Measurements from ENCODE around the gene GID8. TPM values are rescaled to one million over a fixed set of nuclear protein-coding genes. Genes with fewer than 3 reads are reported as not detected.
A peak's percentile ranks its signal among the peaks of the same experiment; 100 is the strongest.

The GID8 gene
- polyA plus RNA-seq, 6 donors from 2014 or later, result 15.7 to 19.7 (median 17.8) TPM

DNA sequence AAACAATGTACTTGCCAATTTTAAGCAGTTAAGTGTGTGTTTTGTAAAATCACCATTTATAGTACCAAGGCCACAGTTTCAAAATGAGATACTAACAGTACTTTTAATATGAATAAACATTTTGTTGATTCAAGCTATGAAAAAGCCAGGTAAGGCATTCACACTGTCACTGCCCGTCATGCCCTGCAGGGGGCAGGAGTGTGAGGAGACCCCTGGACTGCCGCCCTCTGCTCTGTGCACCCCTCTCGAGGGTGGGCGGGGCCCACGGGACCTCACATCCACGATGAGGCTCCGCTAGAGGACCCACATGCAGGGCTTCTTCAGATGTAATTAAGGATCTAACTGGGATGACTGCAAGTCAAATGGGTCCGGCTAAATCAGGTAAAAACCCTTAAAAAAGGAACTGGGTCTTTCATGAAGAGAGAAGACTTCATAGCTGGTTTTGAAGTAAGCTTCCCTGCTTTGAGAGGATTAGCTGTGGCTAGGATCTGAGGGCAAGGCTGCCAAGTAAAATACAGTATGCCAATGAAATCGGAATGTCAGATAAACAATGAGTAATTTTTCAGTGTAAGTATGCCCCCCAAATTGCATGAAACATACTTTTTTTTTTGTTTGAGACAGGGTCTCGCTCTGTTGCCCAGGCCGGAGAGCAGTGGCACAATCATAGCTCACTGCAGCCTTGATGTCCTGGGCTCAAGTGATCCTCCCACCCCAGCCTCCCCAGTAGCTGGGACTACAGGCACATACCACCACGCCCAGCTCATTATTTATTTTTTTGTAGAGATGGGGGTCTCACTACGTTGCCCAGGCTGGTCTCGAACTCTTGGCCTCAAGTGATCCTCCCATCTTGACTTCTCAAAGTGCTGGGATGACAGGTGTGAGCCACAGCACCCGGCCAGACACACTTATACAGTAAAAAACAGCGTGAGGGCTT, 30.3 kb upstream of the GID8 start:
- peak; percentile 29 for DNase-seq
- Mint-ChIP-seq H3K27me3 (no peaks in the 10 kb centered on the region), H3K4me3 (no peak overlapping the region), H3K27ac (peak overlapping the region in 4 of 6 donors; percentile 9 to 81 (median 62)), H3K9me3 (no peaks in the 10 kb centered on the region), H3K4me1 (peaks cover 0 to 13% (median 7%) of the 10 kb centered on the region in 3 donors), H3K36me3 (peaks cover 19% of the 10 kb centered on the region in 2 donors)
- peak; percentile 78 to 80 for ATAC-seq (ENCODE audit: low read depth in 2 of 2)

DNA sequence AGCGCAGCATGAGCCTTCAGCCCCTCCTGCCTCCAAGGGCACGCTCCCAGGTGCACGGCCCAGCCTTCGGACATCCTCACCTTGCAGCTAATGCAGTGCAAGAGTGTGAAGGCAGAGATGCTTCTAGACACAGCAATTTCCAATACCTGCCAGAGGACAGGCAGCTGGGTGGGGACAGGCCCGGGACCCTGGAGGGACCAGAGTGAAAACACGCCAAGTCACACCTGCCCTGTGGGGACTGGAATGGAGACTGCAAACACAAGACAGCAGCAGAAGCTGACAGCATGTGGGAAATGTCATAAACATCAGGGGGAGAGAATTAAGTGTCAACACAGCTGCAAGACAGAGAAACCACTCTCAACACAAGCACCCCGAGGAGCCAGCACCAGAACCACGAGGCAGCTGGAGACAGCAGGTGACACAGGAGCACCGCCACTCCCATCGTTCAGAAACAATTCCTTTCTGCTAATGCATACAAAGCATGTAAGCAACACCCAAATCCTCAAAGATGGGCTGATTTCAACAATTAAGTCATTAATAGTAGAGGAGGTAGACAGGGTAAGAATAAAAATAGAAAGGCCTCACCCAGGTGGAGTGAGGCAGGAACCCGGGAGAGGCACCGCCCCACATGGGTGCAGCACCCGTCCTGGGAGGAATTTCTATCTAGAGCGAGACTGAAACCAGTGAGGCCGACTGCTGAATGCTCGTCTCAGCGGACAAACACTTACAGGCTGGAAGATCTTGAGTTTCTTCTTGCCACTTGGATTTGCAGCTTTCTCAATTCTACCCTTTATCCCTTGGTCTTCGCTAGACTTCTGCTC, 28.8 kb upstream of the GID8 start:
- ATAC-seq (ENCODE audit: low read depth in 2 of 2) (no peak), DNase-seq (no peak)
- no peaks in the 10 kb centered on the region for H3K27me3 Mint-ChIP-seq
- H3K36me3 Mint-ChIP-seq, result peaks cover 15 to 24% of the 10 kb centered on the region in 2 donors
- peak overlapping the region in 1 of 6 donors; percentile 49 for H3K27ac Mint-ChIP-seq
- peaks cover 6 to 20% (median 7%) of the 10 kb centered on the region in 3 donors for H3K4me1 Mint-ChIP-seq
- H3K9me3 Mint-ChIP-seq, result no peaks in the 10 kb centered on the region
- H3K4me3 Mint-ChIP-seq, result no peak overlapping the region

DNA sequence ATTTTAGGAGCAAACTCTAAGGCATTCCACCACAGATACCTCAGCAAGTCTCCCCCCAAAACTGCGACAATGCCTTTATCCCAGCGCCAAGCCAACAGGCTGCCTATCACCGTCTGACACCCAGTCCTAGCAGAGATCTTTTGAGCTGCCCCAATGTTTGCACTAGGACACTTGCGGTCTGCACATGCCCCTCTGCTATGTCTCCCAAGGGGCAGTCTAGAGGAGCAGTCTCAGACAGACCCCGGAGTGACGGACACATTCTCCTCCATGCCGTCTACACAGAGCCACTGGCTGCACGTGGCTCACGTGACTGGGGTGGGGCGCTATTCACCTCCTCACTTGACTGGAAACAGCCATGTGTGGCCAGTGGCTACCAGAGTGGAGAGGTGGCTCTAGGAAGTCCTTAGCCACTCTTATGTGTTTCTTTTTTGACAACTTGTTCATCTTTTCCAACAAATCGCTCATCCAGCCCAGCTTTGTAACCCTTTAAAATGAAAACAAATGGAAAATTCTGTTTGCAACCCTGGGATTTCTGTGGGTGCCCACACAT, 27.7 kb upstream of the GID8 start:
- DNase-seq (no peak), ATAC-seq (ENCODE audit: low read depth in 2 of 2) (no peak)
- Mint-ChIP-seq H3K36me3 (peaks cover 9 to 18% of the 10 kb centered on the region in 2 donors), H3K27me3 (no peaks in the 10 kb centered on the region), H3K4me1 (peaks cover 16 to 25% (median 16%) of the 10 kb centered on the region in 3 donors), H3K9me3 (no peaks in the 10 kb centered on the region), H3K27ac (peak overlapping the region in 2 of 6 donors; percentile 15 to 51), H3K4me3 (no peak overlapping the region)

DNA sequence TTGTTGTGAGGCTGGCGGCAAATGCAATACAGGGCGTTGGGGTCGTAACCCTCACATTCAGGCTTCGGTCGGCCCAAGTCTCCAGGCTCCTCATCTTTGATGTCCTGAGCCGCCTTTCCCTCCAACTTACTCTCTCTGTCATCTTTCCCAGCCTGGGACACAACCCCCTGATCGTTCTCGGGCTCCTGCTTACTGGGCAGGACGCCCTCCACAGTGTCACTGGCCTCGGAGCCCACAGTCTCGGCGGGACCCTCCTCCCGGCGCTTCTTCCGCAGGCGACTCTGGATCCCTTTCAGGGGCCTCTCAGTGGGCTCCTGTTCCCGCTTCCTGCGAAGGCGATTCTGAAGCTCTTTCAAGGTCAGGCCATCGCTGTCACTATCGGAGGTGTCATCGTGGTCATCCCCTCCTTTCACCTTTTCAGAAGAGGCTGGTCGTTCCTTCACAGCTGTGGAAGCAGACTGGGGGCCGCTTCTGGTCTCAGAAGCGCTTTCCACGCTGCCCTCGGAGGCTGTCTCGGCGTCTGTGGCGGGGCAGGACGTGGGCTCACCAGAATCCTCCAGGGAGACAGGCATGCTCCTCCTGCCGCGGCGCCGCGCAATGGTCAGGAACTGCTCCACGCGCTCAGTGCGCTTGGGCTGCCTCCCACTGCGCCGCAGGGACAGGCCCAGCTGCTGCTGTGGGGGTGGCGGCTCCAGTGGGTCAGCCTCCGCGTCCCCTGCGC, 27.0 kb upstream of the GID8 start:
- Mint-ChIP-seq H3K4me1 (peaks cover 16 to 30% (median 21%) of the 10 kb centered on the region in 3 donors), H3K9me3 (no peaks in the 10 kb centered on the region), H3K27me3 (no peaks in the 10 kb centered on the region), H3K27ac (peak overlapping the region in 1 of 6 donors; percentile 68), H3K4me3 (no peak overlapping the region), H3K36me3 (peaks cover 9 to 12% of the 10 kb centered on the region in 2 donors)
- no peak for ATAC-seq (ENCODE audit: low read depth in 2 of 2)
- no peak for DNase-seq

DNA sequence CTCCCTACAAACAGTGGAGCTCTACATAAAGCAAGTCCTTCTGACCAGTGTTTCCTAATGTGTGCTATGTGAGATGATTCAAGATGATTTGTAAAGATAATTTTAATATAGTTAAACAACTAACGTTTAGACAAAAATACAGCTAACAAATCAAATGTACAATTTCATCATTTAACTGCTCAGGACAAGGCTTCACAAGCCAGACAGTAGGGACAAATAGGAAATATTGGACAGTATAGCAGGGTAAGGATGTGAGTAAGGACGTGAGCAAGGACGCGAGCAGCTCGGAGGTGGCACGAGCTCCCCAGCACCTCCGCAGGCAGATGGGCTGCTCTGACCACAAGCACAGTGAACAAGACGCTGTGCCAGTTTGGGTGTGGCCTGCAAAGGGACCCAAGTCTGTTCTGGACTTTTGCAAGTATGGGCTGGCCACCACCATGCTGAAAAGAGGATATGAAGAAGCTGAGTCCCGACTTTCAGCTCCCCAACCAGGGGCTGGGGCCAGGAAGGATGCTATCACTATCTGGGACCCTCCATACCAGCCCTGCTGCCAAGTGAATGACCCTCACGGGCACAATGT, 26.2 kb upstream of the GID8 start:
- Mint-ChIP-seq H3K9me3 (no peaks in the 10 kb centered on the region), H3K27ac (peak overlapping the region in 2 of 6 donors; percentile 18 to 42), H3K36me3 (peaks cover 9 to 12% of the 10 kb centered on the region in 2 donors), H3K4me3 (no peak overlapping the region), H3K27me3 (no peaks in the 10 kb centered on the region), H3K4me1 (peaks cover 21 to 34% (median 25%) of the 10 kb centered on the region in 3 donors)
- ATAC-seq (ENCODE audit: low read depth in 2 of 2), result no peak
- no peak for DNase-seq

DNA sequence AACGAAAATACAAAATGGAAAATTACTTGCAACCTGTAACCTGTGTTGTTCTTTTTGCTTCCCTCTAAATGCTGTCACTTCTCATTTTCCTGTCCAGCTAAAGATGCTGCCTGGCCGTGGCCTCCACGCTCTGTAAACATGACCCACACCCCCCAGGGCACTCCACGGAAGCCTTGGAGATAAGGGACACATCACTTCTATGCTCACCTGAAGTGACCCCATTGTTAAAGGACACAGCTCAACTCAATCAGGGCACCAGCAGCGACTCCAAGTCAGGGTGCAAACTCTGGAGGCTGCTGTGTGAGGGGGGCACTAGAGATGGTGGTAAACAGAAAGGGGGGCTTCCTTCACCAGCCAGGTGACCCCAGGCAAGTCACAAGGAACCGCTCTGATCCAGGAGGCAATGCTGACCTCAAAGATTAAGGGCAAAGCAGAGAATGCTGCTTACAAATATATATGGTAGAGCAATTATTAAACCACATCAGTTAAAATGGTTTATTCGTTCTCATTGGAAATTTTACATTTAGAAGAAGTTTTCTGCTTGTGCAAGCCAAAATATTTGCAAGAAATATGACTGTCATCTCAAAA, 24.8 kb upstream of the GID8 start:
- H3K27ac Mint-ChIP-seq, result peak overlapping the region in 2 of 6 donors; percentile 57 to 89

DNA sequence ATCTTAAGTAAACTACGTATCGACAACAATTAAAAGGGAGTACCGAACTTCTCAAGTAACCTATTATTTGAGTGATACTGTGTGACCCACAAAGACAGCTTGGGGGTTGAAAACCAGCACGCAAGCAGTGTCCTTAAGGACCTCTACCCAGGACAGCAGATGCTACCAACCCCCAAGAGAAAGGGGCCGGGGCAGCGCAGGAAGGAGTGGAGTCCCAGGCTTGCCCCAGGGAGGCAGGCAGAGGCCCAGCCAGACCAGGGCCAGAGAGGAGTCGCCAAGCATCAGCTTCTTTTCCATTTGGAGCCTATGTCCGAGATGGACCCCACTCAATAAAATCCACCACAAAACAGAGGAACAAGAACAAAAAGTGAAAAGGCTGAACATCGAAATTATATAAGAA, 23.5 kb upstream of the GID8 start:
- Mint-ChIP-seq H3K36me3 (peaks cover 9 to 12% of the 10 kb centered on the region in 2 donors), H3K27me3 (no peaks in the 10 kb centered on the region), H3K9me3 (no peaks in the 10 kb centered on the region), H3K27ac (no peak overlapping the region), H3K4me3 (no peak overlapping the region), H3K4me1 (peaks cover 43 to 53% (median 50%) of the 10 kb centered on the region in 3 donors)
- DNase-seq (no peak), ATAC-seq (ENCODE audit: low read depth in 2 of 2) (no peak)

More for the DNA sequence above, 24.8 kb upstream of the GID8 start:
- no peak overlapping the region for H3K4me3 Mint-ChIP-seq
- H3K36me3 Mint-ChIP-seq, result peaks cover 9 to 12% of the 10 kb centered on the region in 2 donors
- H3K9me3 Mint-ChIP-seq, result no peaks in the 10 kb centered on the region
- no peaks in the 10 kb centered on the region for H3K27me3 Mint-ChIP-seq
- peaks cover 32 to 43% (median 37%) of the 10 kb centered on the region in 3 donors for H3K4me1 Mint-ChIP-seq
- ATAC-seq (ENCODE audit: low read depth in 2 of 2), result no peak
- no peak for DNase-seq

DNA sequence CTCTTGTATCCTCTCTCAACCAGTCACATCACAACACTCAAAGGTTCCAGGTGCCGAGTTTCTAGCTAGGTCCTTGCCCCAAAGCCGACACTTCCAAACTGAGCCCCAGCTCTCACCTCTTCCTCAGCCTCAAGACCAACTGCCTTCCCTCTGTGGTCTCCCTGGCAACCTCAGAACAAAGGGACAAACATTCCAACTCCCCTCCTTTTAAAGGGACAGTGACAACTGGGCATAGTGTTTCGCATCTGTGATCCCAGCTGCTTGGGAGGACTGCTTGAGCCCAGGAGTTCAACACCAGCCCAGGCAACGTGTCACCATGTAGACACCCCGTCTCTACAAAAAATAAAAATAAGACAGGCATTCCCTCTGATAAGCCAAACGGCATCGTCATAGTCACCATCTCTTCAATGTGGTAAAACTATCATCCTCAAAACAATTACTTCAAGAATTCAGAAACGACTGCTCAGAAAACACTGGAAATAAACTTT, 22.9 kb upstream of the GID8 start:
- no peaks in the 10 kb centered on the region for H3K27me3 Mint-ChIP-seq
- H3K27ac Mint-ChIP-seq, result peak overlapping the region in 3 of 6 donors; percentile 56 to 74 (median 59)
- ATAC-seq (ENCODE audit: low read depth in 2 of 2) (no peak), DNase-seq (no peak)
- peak overlapping the region in 2 of 8 donors; percentile 24 to 72 for H3K4me3 Mint-ChIP-seq
- H3K4me1 Mint-ChIP-seq, result peaks cover 43 to 58% (median 55%) of the 10 kb centered on the region in 3 donors
- H3K36me3 Mint-ChIP-seq, result peaks cover 5 to 6% of the 10 kb centered on the region in 2 donors
- H3K9me3 Mint-ChIP-seq, result no peaks in the 10 kb centered on the region

DNA sequence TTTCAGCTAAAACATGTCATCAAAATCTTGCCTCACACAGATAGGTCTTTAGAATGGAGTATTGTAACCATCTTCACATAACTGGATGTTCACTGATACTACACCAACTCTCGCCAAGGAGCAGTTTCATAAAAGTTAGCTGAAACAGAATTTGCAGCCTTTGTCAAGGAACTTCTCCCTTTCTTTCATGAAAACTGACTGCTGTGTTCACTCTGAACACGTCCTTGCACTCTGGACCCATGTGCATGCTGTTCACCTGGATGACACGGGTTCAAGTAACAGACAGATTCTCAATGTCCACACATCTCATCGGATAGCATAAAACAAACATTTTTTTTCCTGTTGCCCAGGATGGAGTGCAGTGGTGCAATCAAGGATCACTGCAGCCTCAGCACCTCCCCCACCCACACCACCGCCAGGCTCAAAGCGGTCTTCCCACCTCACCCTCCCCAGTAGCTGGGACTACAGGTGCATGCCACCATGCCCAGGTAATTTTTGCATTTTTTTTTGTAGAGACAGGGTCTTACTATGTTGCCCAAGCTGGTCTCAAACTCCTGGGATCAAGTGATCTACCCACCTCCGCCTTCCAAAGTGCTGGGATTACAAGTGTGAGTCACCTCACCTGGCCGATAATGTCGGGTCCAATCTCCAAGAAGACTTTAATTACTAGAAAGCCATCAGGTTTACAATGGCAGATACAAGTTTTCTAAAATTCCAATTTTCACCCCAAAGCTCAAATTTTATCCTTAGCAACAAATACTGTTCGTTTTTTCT, 21.1 kb upstream of the GID8 start:
- no peaks in the 10 kb centered on the region for H3K9me3 Mint-ChIP-seq
- peaks cover 0 to 5% of the 10 kb centered on the region in 2 donors for H3K36me3 Mint-ChIP-seq
- no peaks in the 10 kb centered on the region for H3K27me3 Mint-ChIP-seq
- ATAC-seq (ENCODE audit: low read depth in 2 of 2) (no peak), DNase-seq (no peak)
- H3K4me1 Mint-ChIP-seq, result peaks cover 50 to 70% (median 69%) of the 10 kb centered on the region in 3 donors
- peak overlapping the region in 1 of 6 donors; percentile 18 for H3K27ac Mint-ChIP-seq
- peak overlapping the region in 6 of 8 donors; percentile 15 to 85 (median 52) for H3K4me3 Mint-ChIP-seq

DNA sequence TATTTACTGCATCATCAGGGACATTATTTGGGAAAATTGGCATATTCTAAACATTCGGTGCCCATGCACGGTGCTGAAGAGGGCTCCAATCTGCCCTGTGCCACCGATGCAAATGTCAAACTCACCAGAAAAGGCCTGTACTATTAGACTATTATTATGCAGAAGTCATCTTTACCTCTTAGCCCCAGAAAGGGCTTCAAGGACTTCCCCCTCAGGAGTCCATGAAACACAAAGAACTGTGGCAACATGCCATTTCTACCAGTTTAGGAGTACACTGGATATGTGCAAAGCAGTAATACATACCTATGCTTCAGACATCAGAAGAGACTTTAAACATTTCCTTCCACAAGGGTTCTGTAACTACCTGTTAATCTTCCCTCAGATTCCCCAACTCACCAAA, 20.2 kb upstream of the GID8 start:
- ATAC-seq (ENCODE audit: low read depth in 2 of 2) (no peak), DNase-seq (no peak)
- H3K27ac Mint-ChIP-seq, result peak overlapping the region in 3 of 6 donors; percentile 41 to 89 (median 65)
- H3K4me1 Mint-ChIP-seq, result peaks cover 56 to 79% (median 76%) of the 10 kb centered on the region in 3 donors
- peaks cover 0 to 5% of the 10 kb centered on the region in 2 donors for H3K36me3 Mint-ChIP-seq
- H3K4me3 Mint-ChIP-seq, result peak overlapping the region; percentile 54 to 87 (median 80)
- no peaks in the 10 kb centered on the region for H3K9me3 Mint-ChIP-seq
- no peaks in the 10 kb centered on the region for H3K27me3 Mint-ChIP-seq

DNA sequence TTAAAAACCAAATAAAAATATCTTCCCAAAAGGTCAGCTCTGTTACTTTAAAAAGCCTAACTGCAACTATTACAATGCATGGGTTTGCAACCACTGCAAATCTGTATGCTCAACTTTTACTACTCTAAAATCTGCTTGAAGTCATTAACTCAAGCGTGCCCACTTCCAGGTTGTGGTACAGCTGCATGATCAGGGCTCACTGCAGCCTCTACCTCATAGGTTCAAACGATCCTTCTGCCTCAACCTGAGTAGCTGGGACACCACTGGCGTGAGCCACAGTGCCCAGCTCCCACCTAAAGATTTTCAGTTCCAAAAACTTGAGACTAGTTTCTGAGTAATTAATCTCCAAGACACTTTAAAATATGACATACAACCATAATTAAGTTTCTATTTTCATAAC, 19.8 kb upstream of the GID8 start:
- peaks cover 57 to 78% (median 78%) of the 10 kb centered on the region in 3 donors for H3K4me1 Mint-ChIP-seq
- DNase-seq (no peak), ATAC-seq (ENCODE audit: low read depth in 2 of 2) (peak; percentile 61 to 65)
- peaks cover 0 to 2% of the 10 kb centered on the region in 2 donors for H3K36me3 Mint-ChIP-seq
- H3K4me3 Mint-ChIP-seq, result peak overlapping the region; percentile 54 to 87 (median 80)
- peak overlapping the region in 4 of 6 donors; percentile 41 to 89 (median 76) for H3K27ac Mint-ChIP-seq
- H3K27me3 Mint-ChIP-seq, result no peaks in the 10 kb centered on the region
- no peaks in the 10 kb centered on the region for H3K9me3 Mint-ChIP-seq
